Measurements from ENCODE around the gene JDP2. TPM values are rescaled to one million over a fixed set of nuclear protein-coding genes. Genes with fewer than 3 reads are reported as not detected.

Gene JDP2
- total RNA-seq, 1 experiment from 2014 or later = 45.3 TPM

GRCh38 chr14:75501080-75501479 lies 73.3 kb downstream of the JDP2 start:
- Mint-ChIP-seq H3K4me3 (ENCODE audit: unreplicated experiment) (no peak overlapping the region), H3K27ac (ENCODE audit: low read depth, unreplicated experiment) (no peak overlapping the region), H3K9me3 (ENCODE audit: unreplicated experiment) (peaks cover 6% of the 10 kb centered on the region), H3K4me1 (ENCODE audit: insufficient read depth, unreplicated experiment) (no peaks in the 10 kb centered on the region), H3K36me3 (ENCODE audit: insufficient read depth, unreplicated experiment) (peaks cover 6% of the 10 kb centered on the region), H3K27me3 (ENCODE audit: insufficient read depth, unreplicated experiment) (no peaks in the 10 kb centered on the region)
- ChIA-PET POLR2A (no interaction called here), CTCF (no interaction called here)
- intact Hi-C loops (cut with micrococcal nuclease) = no loop called here
- no TSS peak for BruUV-seq (replicated peaks)
- no peak for DNase-seq (ENCODE audit: unreplicated experiment)
- no peak for TF ChIP-seq CTCF (IDR thresholded peaks at IDR 0.05; ENCODE audit: unreplicated experiment)

- H3K4me1 Mint-ChIP-seq (ENCODE audit: insufficient read depth, unreplicated experiment) = no peaks in the 10 kb centered on the region
- H3K36me3 Mint-ChIP-seq (ENCODE audit: insufficient read depth, unreplicated experiment) = peaks cover 6% of the 10 kb centered on the region
- ChIA-PET CTCF (no interaction called here), POLR2A (no interaction called here)
- intact Hi-C loops (cut with micrococcal nuclease) = no loop called here
- DNase-seq (ENCODE audit: unreplicated experiment) = no peak
- H3K27me3 Mint-ChIP-seq (ENCODE audit: insufficient read depth, unreplicated experiment) = no peaks in the 10 kb centered on the region
- no peak overlapping the region for H3K27ac Mint-ChIP-seq (ENCODE audit: low read depth, unreplicated experiment)
- no peak for TF ChIP-seq CTCF (IDR thresholded peaks at IDR 0.05; ENCODE audit: unreplicated experiment)
- peaks cover 18% of the 10 kb centered on the region for H3K9me3 Mint-ChIP-seq (ENCODE audit: unreplicated experiment)
- no TSS peak for BruUV-seq (replicated peaks)
- no peak overlapping the region for H3K4me3 Mint-ChIP-seq (ENCODE audit: unreplicated experiment)
Measured at GRCh38 chr14:75504411-75504810, 76.6 kb downstream of the JDP2 start.

GRCh38 chr14:75506930-75507329 lies 79.1 kb downstream of the JDP2 start:
- Mint-ChIP-seq H3K4me1 (ENCODE audit: insufficient read depth, unreplicated experiment) (no peaks in the 10 kb centered on the region), H3K27ac (ENCODE audit: low read depth, unreplicated experiment) (no peak overlapping the region), H3K9me3 (ENCODE audit: unreplicated experiment) (peaks cover 32% of the 10 kb centered on the region), H3K36me3 (ENCODE audit: insufficient read depth, unreplicated experiment) (peaks cover 6% of the 10 kb centered on the region), H3K4me3 (ENCODE audit: unreplicated experiment) (no peak overlapping the region), H3K27me3 (ENCODE audit: insufficient read depth, unreplicated experiment) (no peaks in the 10 kb centered on the region)
- ChIA-PET CTCF (interaction anchor here (0.7 kb wide), 1 partner anchor 24 kb away, joined by 3 read pairs; no protein-coding TSS in a partner anchor), POLR2A (interaction anchor here (0.6 to 1.5 kb wide), 2 partner anchors 12 to 878 kb away, joined by 3 read pairs; no protein-coding TSS in a partner anchor)
- no peak for TF ChIP-seq CTCF (IDR thresholded peaks at IDR 0.05; ENCODE audit: unreplicated experiment)
- BruUV-seq (replicated peaks) = no TSS peak
- intact Hi-C loops (cut with micrococcal nuclease) = no loop called here
- DNase-seq (ENCODE audit: unreplicated experiment) = no peak

GRCh38 chr14:75510547-75510946 lies 82.7 kb downstream of the JDP2 start:
- POLR2A ChIA-PET = no interaction called here
- DNase-seq (ENCODE audit: unreplicated experiment) = no peak

More at GRCh38 chr14:75510547-75510946, 82.7 kb downstream of the JDP2 start:
- intact Hi-C loops (cut with micrococcal nuclease) = no loop called here
- H3K4me3 Mint-ChIP-seq (ENCODE audit: unreplicated experiment) = no peak overlapping the region
- CTCF ChIA-PET = no interaction called here
- no peaks in the 10 kb centered on the region for H3K4me1 Mint-ChIP-seq (ENCODE audit: insufficient read depth, unreplicated experiment)
- no TSS peak for BruUV-seq (replicated peaks)
- TF ChIP-seq CTCF (IDR thresholded peaks at IDR 0.05; ENCODE audit: unreplicated experiment) = no peak
- peaks cover 6% of the 10 kb centered on the region for H3K36me3 Mint-ChIP-seq (ENCODE audit: insufficient read depth, unreplicated experiment)
- no peak overlapping the region for H3K27ac Mint-ChIP-seq (ENCODE audit: low read depth, unreplicated experiment)
- H3K27me3 Mint-ChIP-seq (ENCODE audit: insufficient read depth, unreplicated experiment) = no peaks in the 10 kb centered on the region
- peaks cover 39% of the 10 kb centered on the region for H3K9me3 Mint-ChIP-seq (ENCODE audit: unreplicated experiment)
